Measurements from ENCODE around the gene RASA3. TPM values are rescaled to one million over a fixed set of nuclear protein-coding genes. Genes with fewer than 3 reads are reported as not detected.

The RASA3 gene
- total and polyA plus RNA-seq, 2 of the 8 experiments (the other 6 are each of a cell fraction or from before 2014, with no cell fraction given): 7.5 to 21.9 TPM

- TF ChIP-seq SP2 (IDR thresholded peaks at IDR 0.05; ENCODE audit: low read length) (no peak), FOSL1 (IDR thresholded peaks at IDR 0.05; ENCODE audit: insufficient read depth, low read depth, low read length) (no peak)
Measured at GRCh38 chr13:114116734-114117133, 15.7 kb downstream of the RASA3 start (continued).
